HEK293 (cell line): ENCODE results near the gene ZCCHC7.

Experiments used
- CTCF ChIA-PET: fragments of 350-600 bp; formaldehyde crosslinking; extraction: SDS; loops from one replicate; lab custom pipeline; 2021; ENCODE audit warnings: antibody characterized with exemption; lab: Yijun Ruan, JAX
- POLR2A ChIA-PET: fragments of 300-600 bp; formaldehyde crosslinking; extraction: SDS; loops from one replicate; lab custom pipeline; 2020; ENCODE audit warnings: antibody characterized with exemption, inconsistent platforms; lab: Yijun Ruan, JAX
- H3K27ac ChIP-seq: fragments of 200-500 bp; sonication (Bioruptor generic); 2 replicates; pipeline ENCODE4 v1.5.1; 2014; ENCODE audit warnings: low read depth, low read length, control low read depth, inconsistent platforms; ENCODE audit errors: extremely low read depth
- H3K36me3 ChIP-seq, 2 experiments: fragments of 200-500 bp in 1 of 2; sonication (Bioruptor generic) in 1 of 2; 1 replicate in 1 of 2; 2 replicates in 1 of 2; pipeline ENCODE4 v1.5.1; 2014 to 2017; ENCODE audit warnings: inconsistent platforms in 2 of 2, low read length in 2 of 2; ENCODE audit not compliant: control insufficient read depth in 2 of 2, insufficient read depth in 1 of 2
- H3K4me1 ChIP-seq: fragments of 200-500 bp; sonication (Bioruptor generic); 2 replicates; pipeline ENCODE4 v1.5.1; 2014; ENCODE audit warnings: mild to moderate bottlenecking, low read length, inconsistent platforms; ENCODE audit not compliant: control insufficient read depth, insufficient read depth
- H3K4me3 ChIP-seq: 2 replicates; pipeline ENCODE4 v1.5.1; 2011; ENCODE audit warnings: low read depth, mild to moderate bottlenecking, control low read depth, low read length, moderate library complexity
- H3K9me3 ChIP-seq: fragments of 200-500 bp; sonication (Bioruptor generic); 2 replicates; pipeline ENCODE4 v1.5.1; 2014; ENCODE audit warnings: low read depth, low read length, inconsistent platforms; ENCODE audit not compliant: control insufficient read depth, insufficient read depth
- EGR2 ChIP-seq: fragments of 450-650 bp; formaldehyde crosslinking; IDR thresholded peaks from 2 replicates; pipeline ENCODE4 v1.5.1; 2016; ENCODE audit warnings: low read depth, missing biosample characterization, missing genetic modification characterization
- GLI4 ChIP-seq: fragments of 450-650 bp; formaldehyde crosslinking; IDR thresholded peaks from 2 replicates; pipeline ENCODE4 v1.5.1; 2016; ENCODE audit warnings: missing biosample characterization, missing genetic modification characterization
- GLIS2 ChIP-seq: fragments of 450-650 bp; formaldehyde crosslinking; IDR thresholded peaks from 2 replicates; pipeline ENCODE4 v1.5.1; 2016; ENCODE audit warnings: missing biosample characterization, missing genetic modification characterization
- SALL2 ChIP-seq: fragments of 450-650 bp; formaldehyde crosslinking; IDR thresholded peaks from 2 replicates; pipeline ENCODE4 v1.5.0; 2017; ENCODE audit warnings: missing biosample characterization, mild to moderate bottlenecking, missing genetic modification characterization, borderline replicate concordance
- ZBTB17 ChIP-seq: fragments of 450-650 bp; formaldehyde crosslinking; IDR thresholded peaks from 2 replicates; pipeline ENCODE4 v1.5.1; 2016; ENCODE audit warnings: missing biosample characterization, missing genetic modification characterization
- ZNF169 ChIP-seq: fragments of 450-650 bp; formaldehyde crosslinking; IDR thresholded peaks from 2 replicates; pipeline ENCODE4 v1.5.1; 2016; ENCODE audit warnings: missing biosample characterization, missing genetic modification characterization
- ZNF202 ChIP-seq: fragments of 450-650 bp; formaldehyde crosslinking; IDR thresholded peaks from 2 replicates; pipeline ENCODE4 v1.5.1; 2016; ENCODE audit warnings: missing biosample characterization, missing genetic modification characterization, borderline replicate concordance
- ZNF211 ChIP-seq: fragments of 450-650 bp; formaldehyde crosslinking; IDR thresholded peaks from 2 replicates; pipeline ENCODE4 v1.5.1; 2016; ENCODE audit warnings: low read depth, missing biosample characterization, missing genetic modification characterization
- ZNF23 ChIP-seq: fragments of 450-650 bp; formaldehyde crosslinking; IDR thresholded peaks from 2 replicates; pipeline ENCODE4 v1.5.1; 2016; ENCODE audit warnings: missing biosample characterization, missing genetic modification characterization, borderline replicate concordance
- ZNF521 ChIP-seq: fragments of 450-650 bp; formaldehyde crosslinking; IDR thresholded peaks from 2 replicates; pipeline ENCODE4 v1.5.1; 2017; ENCODE audit warnings: missing biosample characterization, mild to moderate bottlenecking, missing genetic modification characterization
- ZNF677 ChIP-seq: fragments of 450-650 bp; IDR thresholded peaks from 2 replicates; pipeline ENCODE4 v1.5.0; 2018; ENCODE audit warnings: missing biosample characterization, mild to moderate bottlenecking, missing genetic modification characterization, moderate library complexity
- ZNF76 ChIP-seq: fragments of 450-650 bp; formaldehyde crosslinking; IDR thresholded peaks from 2 replicates; pipeline ENCODE4; 2016; ENCODE audit warnings: low read depth, missing biosample characterization, missing genetic modification characterization, borderline replicate concordance
- TF ChIP-seq, protein P1 (sequence below): fragments of 450-650 bp; formaldehyde crosslinking; IDR thresholded peaks from 2 replicates; pipeline ENCODE4 v1.5.1; 2016; ENCODE audit warnings: missing biosample characterization, missing genetic modification characterization
- TF ChIP-seq, protein P2 (sequence below): fragments of 450-650 bp; formaldehyde crosslinking; IDR thresholded peaks from 2 replicates; pipeline ENCODE4; 2016; ENCODE audit warnings: missing biosample characterization, missing genetic modification characterization
- TF ChIP-seq, protein P3 (sequence below): fragments of 450-650 bp; formaldehyde crosslinking; IDR thresholded peaks from 2 replicates; pipeline ENCODE4 v1.5.1; 2016; ENCODE audit warnings: missing biosample characterization, missing genetic modification characterization
- TF ChIP-seq, protein P4 (sequence below): fragments of 450-650 bp; formaldehyde crosslinking; IDR thresholded peaks from 2 replicates; pipeline ENCODE4 v1.5.1; 2016; ENCODE audit warnings: missing biosample characterization, missing genetic modification characterization

Gene ZCCHC7

DNA sequence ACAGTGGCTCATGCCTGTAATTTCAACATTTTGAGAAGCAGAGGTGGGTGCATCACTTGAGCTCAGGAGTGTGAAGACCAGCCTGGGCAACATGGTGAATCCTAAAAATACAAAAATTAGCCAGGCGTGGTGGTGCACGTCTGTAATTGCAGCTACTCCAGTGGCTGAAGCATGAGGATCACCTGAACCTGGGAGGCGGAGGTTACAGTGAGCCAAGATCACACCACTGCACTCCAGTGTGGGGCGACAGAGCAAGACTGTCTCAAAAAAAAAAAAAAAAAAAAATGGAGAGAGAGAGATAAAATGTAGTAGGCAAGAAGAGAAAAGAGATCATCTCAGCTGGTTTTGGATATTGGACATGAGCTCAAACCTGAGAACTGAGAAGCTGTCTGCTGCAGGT, 23.7 kb upstream of the ZCCHC7 start:
- ChIA-PET POLR2A (interaction anchor here (0.8 kb wide), 1 partner anchor 24 kb away, joined by 3 read pairs; the partner anchor contains the start of gene ZCCHC7), CTCF (interaction anchor here (0.6 to 1.5 kb wide), 2 partner anchors 101 to 233 kb away, joined by 4 to 5 read pairs; no protein-coding TSS in a partner anchor)
- TF ChIP-seq ZBTB17 (tag by site-specific recombination) (no peak), ZNF211 (tag by site-specific recombination) (no peak), ZNF23 (tag by site-specific recombination) (no peak), ZNF76 (no peak), ZNF677 (tag by site-specific recombination) (no peak), ZNF202 (tag by site-specific recombination) (no peak), ZNF169 (tag by site-specific recombination) (no peak), SALL2 (tag by site-specific recombination) (no peak), GLI4 (tag by site-specific recombination) (no peak), GLIS2 (tag by site-specific recombination) (no peak), ZNF521 (tag by site-specific recombination) (no peak)
- TF ChIP-seq, protein P1, sequence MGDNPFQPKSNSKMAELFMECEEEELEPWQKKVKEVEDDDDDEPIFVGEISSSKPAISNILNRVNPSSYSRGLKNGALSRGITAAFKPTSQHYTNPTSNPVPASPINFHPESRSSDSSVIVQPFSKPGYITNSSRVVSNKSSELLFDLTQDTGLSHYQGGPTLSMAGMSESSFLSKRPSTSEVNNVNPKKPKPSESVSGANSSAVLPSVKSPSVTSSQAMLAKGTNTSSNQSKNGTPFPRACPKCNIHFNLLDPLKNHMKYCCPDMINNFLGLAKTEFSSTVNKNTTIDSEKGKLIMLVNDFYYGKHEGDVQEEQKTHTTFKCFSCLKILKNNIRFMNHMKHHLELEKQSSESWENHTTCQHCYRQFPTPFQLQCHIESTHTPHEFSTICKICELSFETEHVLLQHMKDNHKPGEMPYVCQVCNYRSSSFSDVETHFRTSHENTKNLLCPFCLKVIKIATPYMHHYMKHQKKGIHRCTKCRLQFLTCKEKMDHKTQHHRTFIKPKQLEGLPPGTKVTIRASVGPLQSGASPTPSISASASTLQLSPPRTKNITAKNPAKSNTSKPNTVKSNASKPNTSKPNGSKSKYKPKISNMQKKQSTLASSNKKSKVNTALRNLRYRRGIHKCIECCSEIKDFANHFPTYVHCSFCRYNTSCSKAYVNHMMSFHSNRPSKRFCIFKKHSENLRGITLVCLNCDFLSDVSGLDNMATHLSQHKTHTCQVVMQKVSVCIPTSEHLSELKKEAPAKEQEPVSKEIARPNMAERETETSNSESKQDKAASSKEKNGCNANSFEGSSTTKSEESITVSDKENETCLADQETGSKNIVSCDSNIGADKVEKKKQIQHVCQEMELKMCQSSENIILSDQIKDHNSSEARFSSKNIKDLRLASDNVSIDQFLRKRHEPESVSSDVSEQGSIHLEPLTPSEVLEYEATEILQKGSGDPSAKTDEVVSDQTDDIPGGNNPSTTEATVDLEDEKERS: no peak
- TF ChIP-seq, protein P2, sequence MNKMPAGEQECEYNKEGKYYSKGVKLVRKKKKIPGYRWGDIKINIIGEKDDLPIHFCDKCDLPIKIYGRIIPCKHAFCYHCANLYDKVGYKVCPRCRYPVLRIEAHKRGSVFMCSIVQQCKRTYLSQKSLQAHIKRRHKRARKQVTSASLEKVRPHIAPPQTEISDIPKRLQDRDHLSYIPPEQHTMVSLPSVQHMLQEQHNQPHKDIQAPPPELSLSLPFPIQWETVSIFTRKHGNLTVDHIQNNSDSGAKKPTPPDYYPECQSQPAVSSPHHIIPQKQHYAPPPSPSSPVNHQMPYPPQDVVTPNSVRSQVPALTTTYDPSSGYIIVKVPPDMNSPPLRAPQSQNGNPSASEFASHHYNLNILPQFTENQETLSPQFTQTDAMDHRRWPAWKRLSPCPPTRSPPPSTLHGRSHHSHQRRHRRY: no peak
- TF ChIP-seq, protein P3, sequence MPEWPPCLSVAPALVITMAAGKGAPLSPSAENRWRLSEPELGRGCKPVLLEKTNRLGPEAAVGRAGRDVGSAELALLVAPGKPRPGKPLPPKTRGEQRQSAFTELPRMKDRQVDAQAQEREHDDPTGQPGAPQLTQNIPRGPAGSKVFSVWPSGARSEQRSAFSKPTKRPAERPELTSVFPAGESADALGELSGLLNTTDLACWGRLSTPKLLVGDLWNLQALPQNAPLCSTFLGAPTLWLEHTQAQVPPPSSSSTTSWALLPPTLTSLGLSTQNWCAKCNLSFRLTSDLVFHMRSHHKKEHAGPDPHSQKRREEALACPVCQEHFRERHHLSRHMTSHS (tag by site-specific recombination): no peak
- TF ChIP-seq, protein P4, sequence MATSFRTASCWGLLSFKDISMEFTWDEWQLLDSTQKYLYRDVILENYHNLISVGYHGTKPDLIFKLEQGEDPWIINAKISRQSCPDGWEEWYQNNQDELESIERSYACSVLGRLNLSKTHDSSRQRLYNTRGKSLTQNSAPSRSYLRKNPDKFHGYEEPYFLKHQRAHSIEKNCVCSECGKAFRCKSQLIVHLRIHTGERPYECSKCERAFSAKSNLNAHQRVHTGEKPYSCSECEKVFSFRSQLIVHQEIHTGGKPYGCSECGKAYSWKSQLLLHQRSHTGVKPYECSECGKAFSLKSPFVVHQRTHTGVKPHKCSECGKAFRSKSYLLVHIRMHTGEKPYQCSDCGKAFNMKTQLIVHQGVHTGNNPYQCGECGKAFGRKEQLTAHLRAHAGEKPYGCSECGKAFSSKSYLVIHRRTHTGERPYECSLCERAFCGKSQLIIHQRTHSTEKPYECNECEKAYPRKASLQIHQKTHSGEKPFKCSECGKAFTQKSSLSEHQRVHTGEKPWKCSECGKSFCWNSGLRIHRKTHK: no peak
- H3K36me3 ChIP-seq: no peaks in the 10 kb centered on the region
- H3K4me1 ChIP-seq: no peaks in the 10 kb centered on the region
- no peak overlapping the region for H3K4me3 ChIP-seq
- H3K9me3 ChIP-seq: no peaks in the 10 kb centered on the region
- H3K27ac ChIP-seq: no peak overlapping the region

DNA sequence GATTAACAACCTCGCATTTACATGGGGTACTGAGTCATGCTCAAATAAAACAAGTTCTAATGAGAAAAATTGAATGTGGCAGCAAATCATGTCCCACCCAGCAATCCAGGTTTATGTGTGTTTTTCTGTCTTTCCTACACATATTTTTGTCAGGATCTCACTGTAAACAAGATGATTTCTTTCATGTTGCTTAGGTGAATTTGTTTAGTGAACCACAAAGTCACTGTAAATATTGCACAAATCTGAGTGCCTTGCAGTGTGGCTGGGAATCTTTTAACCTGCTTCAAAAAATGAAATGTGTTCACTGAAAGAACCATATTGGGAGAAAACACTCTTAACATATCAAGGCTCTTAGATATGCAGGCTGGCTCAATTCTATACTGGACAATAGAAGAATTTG, 23.1 kb upstream of the ZCCHC7 start:
- Histone ChIP-seq H3K27ac (no peak overlapping the region), H3K36me3 (no peaks in the 10 kb centered on the region), H3K4me3 (no peak overlapping the region), H3K4me1 (no peaks in the 10 kb centered on the region), H3K9me3 (no peaks in the 10 kb centered on the region)
- no peak for TF ChIP-seq EGR2 (tag by site-specific recombination)
- POLR2A ChIA-PET: no interaction called here
- CTCF ChIA-PET: interaction anchor here (0.6 to 1.5 kb wide), 2 partner anchors 102 to 232 kb away, joined by 4 to 5 read pairs; no protein-coding TSS in a partner anchor
